ENCODE measurements around the gene FAM124B. TPM values are rescaled to one million over a fixed set of nuclear protein-coding genes. Genes with fewer than 3 reads are reported as not detected.

Gene FAM124B
- polyA plus RNA-seq, 1 donor (not counting 4 experiments of a cell fraction or from before 2014, with no cell fraction given), result 0.03 TPM

DNA sequence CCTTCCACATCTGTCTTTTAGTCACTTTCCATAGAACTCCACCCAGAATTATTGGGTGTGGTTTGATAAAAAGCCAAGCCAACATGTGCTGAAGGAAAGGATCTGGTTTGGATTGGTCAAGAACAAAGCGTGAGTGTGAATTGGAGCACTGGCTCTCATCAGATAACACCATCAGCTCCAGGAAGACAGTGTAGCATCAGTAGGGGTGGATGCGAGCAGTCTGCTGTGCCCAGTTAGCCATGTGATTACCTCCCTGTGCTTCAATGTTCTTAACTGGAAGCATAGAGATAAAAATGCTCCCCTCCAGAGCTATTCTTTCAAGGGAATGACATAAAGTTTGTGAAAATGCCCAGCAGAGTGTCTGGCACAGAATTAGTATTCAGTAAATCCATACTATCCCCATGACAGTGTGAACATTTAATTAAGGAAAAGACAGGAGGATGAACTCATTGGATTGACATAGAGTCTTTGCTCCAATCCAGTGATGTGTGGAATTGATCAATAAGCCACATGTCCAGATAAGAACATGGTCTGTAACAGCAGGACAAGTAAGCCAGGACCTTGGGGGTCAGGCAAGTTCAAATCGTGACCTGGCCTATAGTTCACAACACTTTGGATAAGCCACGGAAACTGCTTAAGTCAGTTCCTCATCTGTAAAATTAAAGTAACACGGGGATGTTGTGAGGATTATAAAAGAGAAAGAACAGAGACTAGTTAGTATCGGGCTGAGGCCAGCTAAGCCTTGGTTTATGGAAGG lies 68.0 kb downstream of the FAM124B start:
- Histone ChIP-seq H3K4me3 (ENCODE audit: control insufficient read depth in 2 of 3, extremely low read depth in 1 of 3, insufficient read depth in 2 of 3, low read depth in 1 of 3, low read length in 3 of 3) (no peak overlapping the region), H4K20me1 (ENCODE audit: control insufficient read depth, extremely low read depth, insufficient read depth, low read length) (no peaks in the 10 kb centered on the region), H3K9me1 (ENCODE audit: control insufficient read depth, extremely low read depth, insufficient read depth, low read length) (no peaks in the 10 kb centered on the region), H3K4me1 (ENCODE audit: control insufficient read depth, extremely low read depth, insufficient read depth, low read length) (no peaks in the 10 kb centered on the region), H3K4me2 (ENCODE audit: control insufficient read depth, extremely low read depth, insufficient read depth, low read depth, low read length) (no peak overlapping the region), H3K27me3 (ENCODE audit: control insufficient read depth, extremely low read depth, insufficient read depth, low read length) (peaks cover 2% of the 10 kb centered on the region), H3K36me3 (ENCODE audit: control insufficient read depth in 2 of 2, extremely low read depth in 1 of 2, insufficient read depth in 2 of 2, low read length in 2 of 2) (no peaks in the 10 kb centered on the region), H2AFZ (ENCODE audit: control insufficient read depth, low read length) (no peak overlapping the region), H3K9ac (ENCODE audit: control insufficient read depth, extremely low read depth, insufficient read depth, low read length) (no peak overlapping the region), H3K27ac (ENCODE audit: control insufficient read depth, insufficient read depth, low read length) (no peak overlapping the region), H3K9me3 (ENCODE audit: control insufficient read depth, low read depth, low read length) (no peaks in the 10 kb centered on the region), H3K79me2 (ENCODE audit: control insufficient read depth, insufficient read depth, low read length) (no peaks in the 10 kb centered on the region)
- no peak for TF ChIP-seq EZH2 (IDR thresholded peaks at IDR 0.05; ENCODE audit: low read length)
- TF ChIP-seq, protein P1, sequence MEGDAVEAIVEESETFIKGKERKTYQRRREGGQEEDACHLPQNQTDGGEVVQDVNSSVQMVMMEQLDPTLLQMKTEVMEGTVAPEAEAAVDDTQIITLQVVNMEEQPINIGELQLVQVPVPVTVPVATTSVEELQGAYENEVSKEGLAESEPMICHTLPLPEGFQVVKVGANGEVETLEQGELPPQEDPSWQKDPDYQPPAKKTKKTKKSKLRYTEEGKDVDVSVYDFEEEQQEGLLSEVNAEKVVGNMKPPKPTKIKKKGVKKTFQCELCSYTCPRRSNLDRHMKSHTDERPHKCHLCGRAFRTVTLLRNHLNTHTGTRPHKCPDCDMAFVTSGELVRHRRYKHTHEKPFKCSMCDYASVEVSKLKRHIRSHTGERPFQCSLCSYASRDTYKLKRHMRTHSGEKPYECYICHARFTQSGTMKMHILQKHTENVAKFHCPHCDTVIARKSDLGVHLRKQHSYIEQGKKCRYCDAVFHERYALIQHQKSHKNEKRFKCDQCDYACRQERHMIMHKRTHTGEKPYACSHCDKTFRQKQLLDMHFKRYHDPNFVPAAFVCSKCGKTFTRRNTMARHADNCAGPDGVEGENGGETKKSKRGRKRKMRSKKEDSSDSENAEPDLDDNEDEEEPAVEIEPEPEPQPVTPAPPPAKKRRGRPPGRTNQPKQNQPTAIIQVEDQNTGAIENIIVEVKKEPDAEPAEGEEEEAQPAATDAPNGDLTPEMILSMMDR (optimal IDR thresholded peaks at IDR 0.05 in 1 of 3, IDR thresholded peaks at IDR 0.05 in 1 of 3, conservative IDR thresholded peaks at IDR 0.05 in 1 of 3; ENCODE audit: extremely low read depth in 1 of 3, insufficient read depth in 2 of 3, low read length in 3 of 3), result no peak
- no peak for FAIRE-seq
- no peak for DNase-seq (ENCODE audit: low read depth, low spot score)
- dilution Hi-C loops (cut with MboI; ENCODE audit: extremely low pct_ligation_motif_present, low sequenced_read_pairs), result no loop called here

DNA sequence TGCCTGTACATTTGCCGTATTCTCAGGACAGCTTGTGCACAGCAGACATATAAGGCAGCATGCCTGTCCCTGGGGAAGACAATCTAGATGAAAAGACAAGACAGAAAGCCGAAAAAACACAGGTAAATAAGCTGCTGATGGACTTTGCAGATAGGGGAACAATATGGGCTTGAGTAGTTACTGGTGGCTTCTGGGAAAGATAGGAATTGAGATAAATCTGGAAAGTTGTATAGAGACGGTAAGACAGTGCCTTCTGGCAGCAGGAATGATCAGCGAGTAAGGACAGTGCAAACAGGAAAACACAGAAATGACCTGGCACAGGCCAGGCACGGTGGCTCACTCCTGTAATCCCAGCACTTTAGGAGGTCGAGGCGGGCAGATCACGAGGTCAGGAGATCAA lies 70.2 kb downstream of the FAM124B start:
- Histone ChIP-seq H2AFZ (ENCODE audit: control insufficient read depth, low read length) (no peak overlapping the region), H3K4me2 (ENCODE audit: control insufficient read depth, extremely low read depth, insufficient read depth, low read depth, low read length) (no peak overlapping the region), H3K4me3 (ENCODE audit: control insufficient read depth in 2 of 3, extremely low read depth in 1 of 3, insufficient read depth in 2 of 3, low read depth in 1 of 3, low read length in 3 of 3) (no peak overlapping the region), H3K36me3 (ENCODE audit: control insufficient read depth in 2 of 2, extremely low read depth in 1 of 2, insufficient read depth in 2 of 2, low read length in 2 of 2) (no peaks in the 10 kb centered on the region), H3K27me3 (ENCODE audit: control insufficient read depth, extremely low read depth, insufficient read depth, low read length) (peaks cover 7% of the 10 kb centered on the region), H3K9me3 (ENCODE audit: control insufficient read depth, low read depth, low read length) (no peaks in the 10 kb centered on the region), H3K79me2 (ENCODE audit: control insufficient read depth, insufficient read depth, low read length) (no peaks in the 10 kb centered on the region), H3K27ac (ENCODE audit: control insufficient read depth, insufficient read depth, low read length) (no peak overlapping the region), H3K9me1 (ENCODE audit: control insufficient read depth, extremely low read depth, insufficient read depth, low read length) (no peaks in the 10 kb centered on the region), H3K4me1 (ENCODE audit: control insufficient read depth, extremely low read depth, insufficient read depth, low read length) (no peaks in the 10 kb centered on the region), H3K9ac (ENCODE audit: control insufficient read depth, extremely low read depth, insufficient read depth, low read length) (no peak overlapping the region), H4K20me1 (ENCODE audit: control insufficient read depth, extremely low read depth, insufficient read depth, low read length) (no peaks in the 10 kb centered on the region)
- FAIRE-seq (no peak), DNase-seq (ENCODE audit: low read depth, low spot score) (no peak)
- dilution Hi-C loops (cut with MboI; ENCODE audit: extremely low pct_ligation_motif_present, low sequenced_read_pairs), result no loop called here
- TF ChIP-seq, protein P1 (optimal IDR thresholded peaks at IDR 0.05 in 1 of 3, IDR thresholded peaks at IDR 0.05 in 1 of 3, conservative IDR thresholded peaks at IDR 0.05 in 1 of 3; ENCODE audit: extremely low read depth in 1 of 3, insufficient read depth in 2 of 3, low read length in 3 of 3), result no peak
- no peak for TF ChIP-seq EZH2 (IDR thresholded peaks at IDR 0.05; ENCODE audit: low read length)

Data from keratinocyte (primary cell).